Activated CD8-positive, alpha-beta memory T cell treated with anti-CD3 and anti-CD28 coated beads, Interleukin-2, amount 50 U/mL, for 24 hours (primary cell): ENCODE data around the gene FGD1.

Experiments used
- DNase-seq: peaks from one replicate; pipeline ENCODE4 v3.0.0-alpha.2; 2020; ENCODE audit errors: extremely low read depth

Gene FGD1

DNA sequence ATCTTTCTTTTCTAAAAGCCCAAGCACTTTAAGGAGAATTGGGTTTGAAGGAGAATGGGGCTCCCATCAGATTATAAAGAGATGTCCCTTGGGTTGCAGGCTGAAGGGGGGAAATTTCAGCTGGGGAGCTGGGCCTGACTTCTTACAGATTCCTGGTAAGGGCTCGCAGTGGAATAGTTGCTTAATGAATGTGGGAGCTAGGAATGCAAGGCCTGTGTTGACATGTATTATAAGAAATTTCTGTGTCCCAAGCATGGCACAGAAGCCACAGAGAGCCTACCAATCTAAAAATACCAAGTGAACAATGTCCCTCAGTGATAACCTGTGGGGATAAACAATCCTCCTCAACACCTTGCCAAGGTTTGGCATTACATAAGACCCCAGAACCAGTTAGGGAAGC is 98.9 kb downstream of the FGD1 start:
- no peak for DNase-seq
